Activated T-cell treated with anti-CD3 and anti-CD28 coated beads, Interleukin-2, amount 50 U/mL, for 72 hours (primary cell): ENCODE data around the gene LCN2. TPM values are rescaled to one million over a fixed set of nuclear protein-coding genes. Genes with fewer than 3 reads are reported as not detected.
A peak's percentile ranks its signal among the peaks of the same experiment; 100 is the strongest.

ENCODE experiments used
- ATAC-seq, 2 donors: fragments of 150-1000 bp; cut with Tn5 transposase; replicated peaks in 1 of 2; 2 replicates each; pipeline ENCODE4 v1.10.0; 2021; ENCODE audit warnings: moderate library complexity in 2 of 2, mild to moderate bottlenecking in 1 of 2
- DNase-seq, 2 donors: peaks; one replicate each; pipeline ENCODE4 v3.0.0; 2021 to 2022; ENCODE audit warnings: mixed read lengths in 1 of 2
- H3K27ac Mint-ChIP-seq: one replicate; pipeline ENCODE4 v1.8.0; 2022; ENCODE audit warnings: mild to moderate bottlenecking, moderate library complexity, mixed read lengths
- H3K27me3 Mint-ChIP-seq: one replicate; pipeline ENCODE4 v1.8.0; 2022; ENCODE audit warnings: low read depth, mixed read lengths
- H3K36me3 Mint-ChIP-seq, 2 donors: one replicate each; pipeline ENCODE4 v1.8.0; 2022; ENCODE audit warnings: mixed read lengths in 2 of 2, mild to moderate bottlenecking in 1 of 2; ENCODE audit not compliant: insufficient read depth in 2 of 2
- H3K4me1 Mint-ChIP-seq: one replicate; pipeline ENCODE4 v1.8.0; 2022; ENCODE audit warnings: low read depth, mixed read lengths
- H3K4me3 Mint-ChIP-seq, 2 donors: one replicate each; pipeline ENCODE4 v1.8.0; 2022; ENCODE audit warnings: mild to moderate bottlenecking in 2 of 2, mixed read lengths in 2 of 2, moderate library complexity in 2 of 2
- H3K9me3 Mint-ChIP-seq, 2 donors: one replicate each; pipeline ENCODE4 v1.8.0; 2022; ENCODE audit warnings: mixed read lengths in 2 of 2
- total RNA-seq, 2 donors: library from RNA; stranded (reverse); gene quantifications; one replicate each; pipeline ENCODE4 v1.2.3, GENCODE V29; 2022

LCN2 gene
- not detected for total RNA-seq

DNA sequence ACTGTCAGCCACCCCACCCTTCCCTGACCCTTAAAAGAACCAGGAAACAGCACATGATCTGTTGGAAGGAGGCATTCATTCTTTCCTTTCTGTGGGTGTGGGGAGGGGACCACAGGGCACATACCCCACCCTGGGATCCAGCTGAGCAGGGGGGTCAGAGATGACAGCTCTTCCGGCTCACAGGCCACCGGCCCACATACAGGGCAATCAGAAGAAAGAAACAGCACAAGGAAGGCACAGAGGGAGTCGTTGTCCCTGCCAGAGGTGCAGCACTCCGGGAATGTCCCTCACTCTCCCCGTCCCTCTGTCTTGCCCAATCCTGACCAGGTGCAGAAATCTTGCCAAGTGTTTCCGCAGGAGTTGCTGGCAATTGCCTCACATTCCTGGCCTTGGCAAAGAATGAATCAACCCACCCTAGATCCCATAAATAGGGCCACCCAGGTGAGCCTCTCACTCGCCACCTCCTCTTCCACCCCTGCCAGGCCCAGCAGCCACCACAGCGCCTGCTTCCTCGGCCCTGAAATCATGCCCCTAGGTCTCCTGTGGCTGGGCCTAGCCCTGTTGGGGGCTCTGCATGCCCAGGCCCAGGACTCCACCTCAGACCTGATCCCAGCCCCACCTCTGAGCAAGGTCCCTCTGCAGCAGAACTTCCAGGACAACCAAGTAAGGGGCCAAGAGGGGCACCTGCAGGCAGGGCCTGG lies at the start of gene LCN2:
Gene LCN2 (plus strand): TSS at position 453 of the 701 bp plus-strand sequence. CDS start 73 bp downstream, at position 526.
- DNase-seq (no peak), ATAC-seq (no peak)
- no peaks in the 10 kb centered on the region for H3K27me3 Mint-ChIP-seq
- no peak within 1 kb of the TSS for H3K27ac Mint-ChIP-seq
- no peaks in the 10 kb centered on the region for H3K9me3 Mint-ChIP-seq
- no peak within 1 kb of the TSS for H3K4me3 Mint-ChIP-seq
- H3K36me3 Mint-ChIP-seq, result no peaks in the 10 kb centered on the region
- H3K4me1 Mint-ChIP-seq, result peaks cover 6% of the 10 kb centered on the region

DNA sequence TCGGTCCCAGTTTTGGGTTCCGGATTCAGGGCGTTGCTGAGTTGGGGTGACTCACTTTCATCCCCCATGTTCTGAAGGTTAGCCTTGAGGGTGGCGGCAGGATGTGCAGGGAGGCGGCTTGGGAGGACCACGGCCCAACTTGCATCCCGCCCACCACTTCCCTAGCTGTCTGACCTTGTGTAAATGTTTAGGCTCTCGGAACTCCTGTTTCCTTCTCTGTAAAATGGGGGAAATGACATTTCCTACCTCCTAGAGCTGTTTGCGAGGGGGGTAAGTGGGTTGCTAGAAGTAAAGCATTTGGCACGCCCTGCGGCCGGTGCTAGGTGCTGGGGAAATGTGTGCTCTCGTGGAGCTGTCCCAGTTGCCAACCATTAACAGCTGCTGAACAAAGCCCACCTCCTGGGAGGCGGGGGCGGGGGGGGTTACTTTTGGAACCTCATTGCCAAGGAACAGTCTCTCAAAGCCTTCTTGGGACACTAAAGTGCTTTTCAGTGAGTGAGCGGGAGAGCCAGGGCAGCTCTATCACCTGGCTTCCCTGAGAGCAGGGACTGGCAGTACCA lies 49.2 kb upstream of the LCN2 start:
- DNase-seq (no peak), ATAC-seq (no peak)
- peaks cover 4 to 12% of the 10 kb centered on the region in 2 donors for H3K36me3 Mint-ChIP-seq
- H3K9me3 Mint-ChIP-seq, result no peaks in the 10 kb centered on the region
- H3K4me1 Mint-ChIP-seq, result peaks cover 55% of the 10 kb centered on the region
- no peak overlapping the region for H3K27ac Mint-ChIP-seq
- H3K27me3 Mint-ChIP-seq, result no peaks in the 10 kb centered on the region
- peak overlapping the region in 1 of 2 donors; percentile 69 for H3K4me3 Mint-ChIP-seq

DNA sequence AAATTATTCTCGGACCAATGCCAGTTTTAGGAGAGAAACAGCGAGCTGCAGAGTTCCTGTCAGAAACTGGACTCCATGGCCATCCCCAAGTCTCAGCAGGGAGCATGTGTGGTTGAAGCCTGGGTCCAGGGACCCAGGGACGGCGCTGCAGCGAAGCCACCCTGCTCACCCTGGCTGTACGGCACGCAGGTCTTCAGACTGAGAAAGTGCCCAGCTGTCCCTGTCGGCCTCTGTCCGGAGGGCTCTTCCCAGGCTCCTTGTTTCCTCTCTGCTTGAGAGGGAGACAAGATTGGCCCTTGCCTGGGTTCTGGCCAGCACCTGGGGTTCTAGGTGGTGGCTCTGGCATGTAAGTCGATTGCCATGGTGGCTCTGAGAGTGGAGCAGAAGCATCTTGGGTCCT lies 48.7 kb upstream of the LCN2 start:
- ATAC-seq, result no peak
- H3K36me3 Mint-ChIP-seq, result peaks cover 4 to 12% of the 10 kb centered on the region in 2 donors

DNA sequence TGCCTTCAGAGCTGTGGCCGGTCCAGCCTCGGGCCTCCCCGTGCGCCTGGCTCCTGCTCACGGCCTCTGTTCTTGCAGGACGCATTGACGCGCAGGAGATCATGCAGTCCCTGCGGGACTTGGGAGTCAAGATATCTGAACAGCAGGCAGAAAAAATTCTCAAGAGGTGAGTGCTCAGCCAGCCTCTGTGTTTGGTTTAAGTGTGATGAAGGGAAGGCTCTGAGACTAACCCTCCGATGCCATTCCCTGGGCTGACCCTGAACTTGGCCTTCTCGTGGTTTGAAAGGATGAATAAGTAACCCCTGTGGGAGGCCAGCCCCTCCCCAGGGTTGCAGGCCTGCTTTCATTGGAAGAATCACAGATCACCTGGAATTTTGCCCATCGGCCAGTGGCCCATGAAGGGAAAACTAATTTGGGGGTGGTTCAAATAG lies 48.0 kb upstream of the LCN2 start:
- no peak for DNase-seq
- no peak overlapping the region for H3K27ac Mint-ChIP-seq
- ATAC-seq, result no peak

More for the DNA sequence above, 48.7 kb upstream of the LCN2 start:
- Mint-ChIP-seq H3K4me1 (peaks cover 50% of the 10 kb centered on the region), H3K9me3 (no peaks in the 10 kb centered on the region), H3K4me3 (no peak overlapping the region), H3K27me3 (no peaks in the 10 kb centered on the region), H3K27ac (no peak overlapping the region)
- DNase-seq, result no peak

DNA sequence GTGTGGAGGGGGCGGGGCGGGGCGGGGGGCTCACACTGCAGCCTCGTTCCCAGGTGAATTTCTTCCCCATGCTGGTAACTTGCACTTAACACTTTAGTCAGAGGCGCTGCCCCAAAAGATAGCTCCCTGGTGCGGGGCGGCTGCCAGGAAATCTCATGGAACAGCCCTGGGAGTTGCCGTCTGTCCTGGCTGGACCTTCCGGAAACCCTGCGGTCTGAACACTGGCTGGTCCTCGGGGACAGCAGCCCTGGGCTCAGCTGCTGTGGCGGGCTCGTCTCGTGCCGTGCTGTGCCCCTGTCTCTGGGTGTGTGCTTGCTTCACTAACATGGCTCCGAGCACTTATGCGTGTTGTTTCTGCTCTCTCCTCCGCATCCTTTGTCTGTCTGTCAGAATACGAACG lies 47.6 kb upstream of the LCN2 start:
- peaks cover 4 to 12% of the 10 kb centered on the region in 2 donors for H3K36me3 Mint-ChIP-seq
- peaks cover 44% of the 10 kb centered on the region for H3K4me1 Mint-ChIP-seq
- ATAC-seq, result no peak
- no peaks in the 10 kb centered on the region for H3K27me3 Mint-ChIP-seq
- H3K9me3 Mint-ChIP-seq, result no peaks in the 10 kb centered on the region
- no peak for DNase-seq
- no peak overlapping the region for H3K27ac Mint-ChIP-seq
- H3K4me3 Mint-ChIP-seq, result no peak overlapping the region

More for the DNA sequence above, 48.0 kb upstream of the LCN2 start:
- Mint-ChIP-seq H3K36me3 (peaks cover 4 to 12% of the 10 kb centered on the region in 2 donors), H3K9me3 (no peaks in the 10 kb centered on the region), H3K27me3 (no peaks in the 10 kb centered on the region), H3K4me3 (no peak overlapping the region), H3K4me1 (peaks cover 49% of the 10 kb centered on the region)

DNA sequence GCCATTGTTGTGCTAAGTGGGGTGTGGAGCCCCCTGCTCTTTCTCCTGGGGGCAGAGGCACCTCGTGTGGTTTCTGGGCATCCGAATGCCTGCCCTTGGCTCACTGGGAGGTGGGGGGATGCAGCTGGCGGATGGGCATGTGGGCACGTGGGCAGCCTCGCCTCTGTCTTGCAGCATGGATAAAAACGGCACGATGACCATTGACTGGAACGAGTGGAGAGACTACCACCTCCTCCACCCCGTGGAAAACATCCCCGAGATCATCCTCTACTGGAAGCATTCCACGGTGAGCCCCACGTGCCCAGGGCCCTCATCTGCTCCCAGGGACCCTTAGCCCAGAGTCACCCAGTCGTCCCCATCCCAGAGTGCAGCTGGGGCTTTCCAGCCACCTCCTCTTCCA lies 47.1 kb upstream of the LCN2 start:
- Mint-ChIP-seq H3K27me3 (no peaks in the 10 kb centered on the region), H3K36me3 (peaks cover 4 to 13% of the 10 kb centered on the region in 2 donors), H3K4me3 (no peak overlapping the region), H3K4me1 (peaks cover 39% of the 10 kb centered on the region), H3K9me3 (no peaks in the 10 kb centered on the region), H3K27ac (no peak overlapping the region)
- ATAC-seq (no peak), DNase-seq (no peak)

DNA sequence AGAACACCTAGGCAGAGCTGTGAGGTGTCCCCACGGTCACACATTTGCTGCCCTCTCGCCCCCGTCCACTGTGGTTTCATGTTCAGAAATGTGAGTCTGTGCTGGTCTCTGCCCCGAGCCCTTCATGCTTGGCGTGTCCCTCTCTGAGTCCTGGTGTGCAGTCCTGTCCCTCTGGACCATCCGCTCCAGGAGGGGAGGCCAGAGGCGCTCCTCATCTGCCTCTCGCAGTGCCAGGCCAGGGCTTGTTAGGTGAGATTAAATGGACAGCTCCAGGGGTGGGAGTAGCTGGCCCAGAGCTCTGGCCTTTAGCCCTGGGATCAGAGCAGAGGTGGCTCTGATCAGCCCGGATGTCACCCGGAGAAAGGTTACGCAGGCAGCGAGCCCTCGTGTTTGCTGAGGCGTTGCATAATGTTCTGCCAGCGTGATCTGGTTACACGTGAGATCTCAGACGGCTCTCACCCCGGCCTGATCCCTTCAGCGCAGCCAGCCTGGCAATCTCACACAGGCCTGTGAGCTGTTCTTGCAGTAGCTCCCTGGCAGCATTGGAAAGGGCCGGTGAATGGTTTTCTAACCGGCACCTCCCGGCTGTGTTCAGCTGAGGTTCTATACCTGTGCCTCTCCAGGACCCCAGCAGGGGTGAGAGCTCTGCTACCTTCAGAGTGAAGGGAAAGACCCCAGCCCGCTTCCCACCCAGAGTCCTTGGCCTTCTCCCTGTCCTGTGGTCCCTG lies 46.2 kb upstream of the LCN2 start:
- Mint-ChIP-seq H3K9me3 (no peaks in the 10 kb centered on the region), H3K4me1 (peaks cover 31% of the 10 kb centered on the region), H3K27me3 (no peaks in the 10 kb centered on the region), H3K36me3 (peaks cover 4 to 13% of the 10 kb centered on the region in 2 donors), H3K27ac (no peak overlapping the region), H3K4me3 (no peak overlapping the region)
- ATAC-seq (peak in 1 of 2 donors; percentile 5), DNase-seq (no peak)

DNA sequence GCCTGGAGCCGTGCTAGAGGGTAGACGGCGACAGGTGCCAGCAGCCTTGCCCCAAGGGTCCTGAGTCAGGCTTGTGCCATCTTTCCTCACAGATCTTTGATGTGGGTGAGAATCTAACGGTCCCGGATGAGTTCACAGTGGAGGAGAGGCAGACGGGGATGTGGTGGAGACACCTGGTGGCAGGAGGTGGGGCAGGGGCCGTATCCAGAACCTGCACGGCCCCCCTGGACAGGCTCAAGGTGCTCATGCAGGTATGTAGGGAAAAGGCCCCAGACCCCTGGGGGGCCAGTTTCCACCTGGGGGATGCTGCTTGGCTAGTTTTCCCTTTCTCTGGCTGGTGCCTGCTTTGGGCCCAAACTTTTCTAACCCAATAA lies 45.7 kb upstream of the LCN2 start:
- Mint-ChIP-seq H3K27ac (no peak overlapping the region), H3K4me1 (peaks cover 25% of the 10 kb centered on the region), H3K27me3 (no peaks in the 10 kb centered on the region), H3K9me3 (no peaks in the 10 kb centered on the region), H3K4me3 (no peak overlapping the region), H3K36me3 (peaks cover 4 to 13% of the 10 kb centered on the region in 2 donors)
- DNase-seq, result peak in 1 of 2 donors; percentile 52
- peak; percentile 83 to 86 for ATAC-seq

DNA sequence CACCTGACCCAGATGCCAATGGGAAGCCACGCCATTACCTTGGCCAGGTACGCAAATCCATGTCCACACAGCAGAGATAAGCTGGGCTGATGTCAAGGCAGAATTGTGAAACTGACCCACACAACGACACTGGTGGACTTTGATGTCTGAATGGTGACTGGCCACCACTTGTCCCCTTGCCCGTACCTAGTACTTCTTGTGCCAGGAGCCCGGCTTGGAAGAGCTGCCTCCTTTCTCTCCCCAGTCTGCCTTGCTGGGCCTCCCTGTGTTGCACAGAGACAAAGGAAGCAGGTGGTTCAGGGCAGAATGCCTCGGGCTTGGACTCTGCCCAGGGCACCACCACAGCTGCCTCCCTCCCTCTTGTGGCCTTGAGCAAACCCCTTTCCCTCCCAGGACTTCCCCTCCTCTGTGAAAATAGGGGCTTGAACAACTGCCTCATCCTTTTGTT lies 45.1 kb upstream of the LCN2 start:
- H3K27me3 Mint-ChIP-seq, result no peaks in the 10 kb centered on the region
- DNase-seq (no peak), ATAC-seq (no peak)
- H3K27ac Mint-ChIP-seq, result no peak overlapping the region
- no peaks in the 10 kb centered on the region for H3K9me3 Mint-ChIP-seq
- H3K36me3 Mint-ChIP-seq, result peaks cover 4 to 13% of the 10 kb centered on the region in 2 donors
- H3K4me1 Mint-ChIP-seq, result peaks cover 21% of the 10 kb centered on the region
- H3K4me3 Mint-ChIP-seq, result no peak overlapping the region

DNA sequence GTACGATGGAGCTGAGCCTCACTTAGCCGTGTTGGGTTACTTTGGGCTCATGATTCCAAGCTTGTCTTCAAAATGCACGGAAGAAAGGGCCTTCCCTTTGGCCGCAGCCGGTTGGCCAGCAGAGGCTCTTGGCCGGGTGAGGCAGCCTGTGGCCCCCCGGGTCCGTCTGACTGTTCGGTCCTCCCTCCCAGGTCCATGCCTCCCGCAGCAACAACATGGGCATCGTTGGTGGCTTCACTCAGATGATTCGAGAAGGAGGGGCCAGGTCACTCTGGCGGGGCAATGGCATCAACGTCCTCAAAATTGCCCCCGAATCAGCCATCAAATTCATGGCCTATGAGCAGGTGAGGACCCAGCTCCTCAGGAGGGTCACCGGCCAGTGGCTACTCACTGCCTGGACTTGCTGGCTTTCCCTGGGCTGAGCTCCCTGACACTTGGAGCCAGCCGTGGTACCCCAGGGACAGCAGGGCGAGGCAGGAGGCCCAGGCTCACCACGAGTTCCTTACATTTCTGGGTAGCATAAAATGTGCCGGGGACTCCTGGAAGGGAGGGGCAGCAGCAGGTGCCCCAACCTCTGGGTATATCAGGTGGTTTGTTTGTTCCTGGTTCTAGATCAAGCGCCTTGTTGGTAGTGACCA lies 43.6 kb upstream of the LCN2 start:
- Mint-ChIP-seq H3K36me3 (peaks cover 4 to 13% of the 10 kb centered on the region in 2 donors), H3K27ac (no peak overlapping the region), H3K4me1 (peaks cover 21% of the 10 kb centered on the region), H3K4me3 (no peak overlapping the region), H3K9me3 (no peaks in the 10 kb centered on the region), H3K27me3 (no peaks in the 10 kb centered on the region)
- no peak for DNase-seq
- no peak for ATAC-seq

DNA sequence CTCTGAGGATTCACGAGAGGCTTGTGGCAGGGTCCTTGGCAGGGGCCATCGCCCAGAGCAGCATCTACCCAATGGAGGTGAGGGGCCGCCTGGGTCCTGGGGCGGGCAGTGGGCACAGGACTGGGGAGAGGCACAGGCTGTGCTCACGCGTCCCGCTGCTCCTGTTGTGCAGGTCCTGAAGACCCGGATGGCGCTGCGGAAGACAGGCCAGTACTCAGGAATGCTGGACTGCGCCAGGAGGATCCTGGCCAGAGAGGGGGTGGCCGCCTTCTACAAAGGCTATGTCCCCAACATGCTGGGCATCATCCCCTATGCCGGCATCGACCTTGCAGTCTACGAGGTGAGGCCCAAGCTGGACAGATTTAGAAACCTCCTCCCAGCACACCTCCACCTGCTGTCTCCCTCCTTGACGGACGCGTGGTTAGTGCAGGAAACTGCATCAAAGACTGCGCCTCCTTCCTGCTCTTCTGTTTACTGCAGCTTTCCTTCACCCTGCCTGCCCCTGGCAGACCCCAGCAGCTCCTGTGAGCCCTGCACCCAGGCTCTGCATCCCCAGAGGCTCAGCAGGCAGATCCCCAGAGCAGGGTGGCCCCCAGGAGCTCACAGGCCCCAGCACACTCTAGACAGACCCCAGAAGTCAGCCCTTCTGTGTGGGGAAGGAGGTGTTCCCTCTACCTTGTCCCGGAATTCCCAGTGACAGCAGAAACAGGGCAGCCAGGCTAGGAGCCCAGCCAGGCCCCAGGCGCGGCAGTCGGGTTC lies 42.9 kb upstream of the LCN2 start:
- Mint-ChIP-seq H3K9me3 (no peaks in the 10 kb centered on the region), H3K27me3 (no peaks in the 10 kb centered on the region), H3K27ac (no peak overlapping the region), H3K4me3 (no peak overlapping the region), H3K36me3 (peaks cover 4 to 9% of the 10 kb centered on the region in 2 donors), H3K4me1 (peaks cover 21% of the 10 kb centered on the region)
- DNase-seq, result no peak
- no peak for ATAC-seq

DNA sequence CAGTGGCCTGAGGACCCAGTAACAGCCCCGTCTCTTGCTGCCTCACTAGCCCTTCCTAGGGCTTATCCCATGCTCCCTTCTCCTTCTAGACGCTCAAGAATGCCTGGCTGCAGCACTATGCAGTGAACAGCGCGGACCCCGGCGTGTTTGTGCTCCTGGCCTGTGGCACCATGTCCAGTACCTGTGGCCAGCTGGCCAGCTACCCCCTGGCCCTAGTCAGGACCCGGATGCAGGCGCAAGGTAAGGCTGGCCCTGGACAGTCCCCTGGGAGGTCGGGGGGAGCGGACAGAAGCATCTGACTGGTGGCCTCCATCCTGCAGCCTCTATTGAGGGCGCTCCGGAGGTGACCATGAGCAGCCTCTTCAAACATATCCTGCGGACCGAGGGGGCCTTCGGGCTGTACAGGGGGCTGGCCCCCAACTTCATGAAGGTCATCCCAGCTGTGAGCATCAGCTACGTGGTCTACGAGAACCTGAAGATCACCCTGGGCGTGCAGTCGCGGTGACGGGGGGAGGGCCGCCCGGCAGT lies 42.2 kb upstream of the LCN2 start:
- no peak for DNase-seq
- Mint-ChIP-seq H3K36me3 (peaks cover 4 to 9% of the 10 kb centered on the region in 2 donors), H3K4me1 (peaks cover 21% of the 10 kb centered on the region), H3K27me3 (no peaks in the 10 kb centered on the region), H3K4me3 (no peak overlapping the region), H3K27ac (no peak overlapping the region), H3K9me3 (no peaks in the 10 kb centered on the region)
- no peak for ATAC-seq
